ENCODE results near the gene TREM1.
"Not testable (repeated sequence)": the region's sequence is repeated elsewhere in the genome, so short reads cannot be mapped to it uniquely, and the experiment has no call there.

The TREM1 gene

GRCh38 chr6:41286544-41287346, at the start of gene TREM1:
Gene TREM1 (minus strand): TSS chr6:41286682. CDS start chr6:41286655, 27 bp downstream.
- no peak for DNase-seq

DNA sequence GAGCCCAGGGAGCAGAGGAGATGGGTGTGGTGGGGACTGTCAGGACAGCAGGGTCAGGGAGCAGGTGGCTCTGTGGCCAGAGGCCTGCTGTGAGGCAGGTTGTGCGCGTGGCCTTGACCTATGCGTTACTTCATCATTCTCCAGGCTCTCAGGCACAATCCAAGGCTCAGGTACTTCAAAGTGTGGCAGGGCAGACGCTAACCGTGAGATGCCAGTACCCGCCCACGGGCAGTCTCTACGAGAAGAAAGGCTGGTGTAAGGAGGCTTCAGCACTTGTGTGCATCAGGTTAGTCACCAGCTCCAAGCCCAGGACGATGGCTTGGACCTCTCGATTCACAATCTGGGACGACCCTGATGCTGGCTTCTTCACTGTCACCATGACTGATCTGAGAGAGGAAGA, 49.5 kb upstream of the TREM1 start:
- DNase-seq: no peak

DNA sequence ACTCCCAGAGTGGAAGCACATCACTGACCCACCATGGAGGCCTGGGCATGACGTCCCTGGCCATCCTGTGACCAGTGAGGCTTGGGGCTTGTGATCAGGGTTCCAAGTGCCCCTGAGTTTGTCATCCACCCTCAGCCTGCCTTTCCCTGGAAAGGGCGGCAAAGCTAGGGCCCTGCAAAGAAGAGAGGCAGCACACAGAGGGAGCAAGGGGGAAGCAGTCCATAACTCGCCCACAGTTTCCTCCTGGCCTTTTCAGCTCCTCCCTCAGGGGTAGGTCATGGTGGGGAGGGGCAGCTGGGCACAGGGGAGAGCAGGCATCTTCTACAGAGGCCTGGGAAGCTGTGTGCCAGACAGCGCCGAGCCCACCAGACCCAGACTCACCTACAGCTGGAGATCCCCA, 48.8 kb upstream of the TREM1 start, which contains the start of gene NCR2:
NCR2 (plus strand) TSS at position 313 of the 400 bp plus-strand sequence. CDS start 269 bp downstream, outside the sequence.
- DNase-seq: no peak

DNA sequence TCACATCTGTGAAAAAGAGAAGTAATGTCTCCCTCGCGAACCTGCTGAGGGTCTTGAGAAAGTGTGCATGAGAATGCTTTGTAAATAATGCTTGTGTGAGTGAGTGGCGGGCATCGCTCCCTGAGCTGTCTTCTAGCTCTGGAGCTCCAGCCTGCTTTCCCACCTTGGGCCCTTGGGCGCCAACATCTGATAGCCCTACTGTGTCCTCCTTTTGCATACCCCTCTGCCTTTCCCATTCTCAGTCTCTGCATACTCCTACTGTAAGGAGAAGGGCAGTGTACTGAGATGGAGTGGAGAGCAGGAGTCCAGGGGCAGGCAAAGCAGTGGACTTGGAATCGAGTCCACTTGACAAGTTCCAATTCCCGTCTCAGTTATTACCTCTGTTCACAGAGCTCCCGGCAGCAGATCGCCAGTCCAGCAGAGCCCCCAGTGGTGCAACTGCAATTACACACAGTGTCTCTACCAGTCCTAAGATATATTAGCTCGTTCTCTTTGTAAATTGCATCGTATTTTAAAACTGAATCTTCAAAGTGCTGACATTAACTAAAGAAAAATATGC, 48.1 kb upstream of the TREM1 start:
- DNase-seq: no peak

DNA sequence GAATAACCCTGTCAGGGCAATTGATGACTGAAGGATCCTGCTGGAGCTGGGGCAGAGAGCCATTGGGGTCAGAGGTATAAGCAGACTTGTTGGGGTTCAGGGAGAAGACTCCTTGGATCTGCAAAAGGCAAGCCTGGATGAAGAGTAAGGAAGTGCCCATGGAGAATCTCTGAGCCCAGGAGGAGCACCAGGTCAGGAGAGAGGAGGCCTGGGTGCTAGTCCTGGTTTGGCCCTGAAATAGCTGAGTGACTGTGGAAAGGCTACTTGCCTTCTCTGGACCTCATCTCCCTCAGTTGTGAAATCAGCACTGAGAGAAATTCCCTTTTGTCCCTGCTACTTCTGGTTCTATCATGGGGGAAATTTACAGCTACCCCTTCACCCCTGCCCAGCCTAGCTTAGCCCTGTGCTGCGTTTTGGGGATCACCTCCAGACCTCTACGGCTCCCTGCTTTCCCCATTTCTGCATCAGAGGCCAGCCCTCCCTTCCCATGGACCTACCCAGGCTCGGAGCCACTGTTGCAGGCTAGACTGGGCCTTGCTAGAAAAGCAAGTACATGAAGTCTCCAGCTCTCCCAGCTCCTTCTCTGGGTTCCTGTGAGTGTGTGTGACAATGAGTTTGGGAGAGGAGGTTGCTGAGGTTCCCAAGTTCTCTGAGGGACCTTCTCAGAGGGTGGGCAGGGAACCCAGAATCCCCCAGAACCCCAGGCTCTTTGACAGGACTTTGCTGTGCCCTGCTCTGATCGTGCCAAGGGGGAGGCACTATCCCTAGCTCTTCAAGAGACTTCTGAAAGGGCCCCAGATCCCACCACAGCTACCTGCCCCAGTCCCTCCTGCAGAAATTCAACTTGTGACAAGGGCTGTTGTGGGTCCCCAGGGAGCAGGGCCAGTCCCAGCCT, 46.6 kb upstream of the TREM1 start:
- no peak for DNase-seq

DNA sequence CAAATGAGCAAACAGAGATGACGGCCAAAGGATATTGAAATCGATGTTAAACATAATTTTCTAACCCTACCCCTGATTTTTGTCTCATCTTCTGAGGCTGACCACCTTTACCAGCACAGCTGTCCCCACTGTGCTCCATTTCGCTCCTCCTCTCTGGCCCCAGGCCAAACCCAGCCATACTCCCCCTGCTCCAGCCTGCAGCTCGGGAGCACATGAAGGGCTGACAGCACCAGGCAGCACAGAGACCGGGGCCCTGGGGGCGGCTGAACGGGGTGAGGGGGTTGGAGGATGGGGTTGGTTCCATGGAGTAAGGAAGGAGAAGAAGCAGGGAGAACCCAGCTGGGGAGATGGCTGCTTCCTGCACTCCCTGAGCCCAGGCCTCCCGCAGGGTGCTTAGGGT, 45.8 kb upstream of the TREM1 start:
- no peak for DNase-seq

GRCh38 chr6:41331401-41332150, 45.1 kb upstream of the TREM1 start:
- DNase-seq: no peak

GRCh38 chr6:41327177-41327576, 40.7 kb upstream of the TREM1 start:
- no peak for DNase-seq

DNA sequence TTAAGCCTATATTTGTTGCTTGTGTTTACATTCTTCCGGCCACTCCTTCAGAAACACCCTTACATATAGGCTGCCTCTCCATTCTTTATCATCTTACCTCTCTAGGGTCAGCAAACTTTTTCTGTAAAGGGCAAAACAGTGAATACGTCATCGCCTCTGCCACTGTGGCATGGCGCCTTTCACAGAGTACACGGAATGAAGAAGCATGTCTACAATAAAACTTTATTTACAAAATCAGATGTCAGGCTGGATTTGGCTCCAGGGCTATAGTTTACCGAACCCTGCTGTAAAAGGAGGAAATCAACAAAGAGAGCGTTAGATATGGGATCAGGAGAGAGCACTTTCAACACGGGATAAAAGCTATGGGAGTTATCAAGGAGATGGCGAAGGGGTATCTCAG, 39.6 kb upstream of the TREM1 start:
- DNase-seq: no peak

DNA sequence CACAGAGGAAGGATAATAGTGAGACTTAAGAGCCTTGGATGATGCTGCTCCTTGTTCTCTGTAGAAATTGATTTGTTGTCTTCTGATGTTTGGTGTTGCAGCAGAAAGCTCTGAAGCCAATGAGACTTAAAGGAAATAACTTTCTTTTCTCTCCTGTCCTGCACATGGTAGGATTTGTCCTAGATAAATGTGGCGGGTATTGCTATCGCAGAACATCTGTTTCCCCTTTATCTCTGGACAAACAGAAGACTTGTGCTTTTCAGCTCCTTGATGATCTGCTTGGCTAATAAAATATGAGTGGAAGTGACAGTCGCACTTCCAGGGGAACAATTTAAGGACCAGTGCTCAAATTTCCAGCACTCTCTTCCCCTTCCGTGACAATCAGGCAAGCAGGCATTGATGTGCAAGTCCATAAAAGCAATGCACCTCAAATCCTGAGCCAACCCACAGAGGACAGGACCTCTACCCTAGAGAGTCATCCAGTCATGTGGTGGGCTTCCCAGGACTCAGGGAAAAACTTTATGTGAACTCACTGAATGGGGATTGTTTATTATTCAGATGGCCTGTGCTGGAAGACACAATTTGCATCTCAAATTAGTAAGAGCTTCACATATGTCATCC, 39.1 kb upstream of the TREM1 start:
- no peak for DNase-seq

DNA sequence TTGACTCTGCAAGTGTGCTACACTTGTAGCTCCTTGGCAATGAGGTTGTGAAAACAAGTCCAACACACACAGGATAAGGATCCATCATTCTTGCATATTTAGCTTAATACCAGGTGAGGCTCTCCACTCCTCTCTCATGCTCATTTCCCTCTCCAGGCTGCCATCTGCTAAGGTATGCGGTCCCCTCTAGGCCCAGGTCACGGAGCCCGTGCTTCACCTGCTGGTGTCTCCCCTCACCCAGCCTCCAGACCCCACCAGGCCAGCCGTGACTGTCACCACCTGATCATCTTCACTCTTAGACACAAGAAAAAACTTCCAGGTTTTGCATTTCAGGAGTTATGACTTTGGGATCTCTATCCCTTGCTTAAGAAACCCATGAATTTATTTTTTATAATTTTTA, 34.7 kb upstream of the TREM1 start:
- DNase-seq: no peak

GRCh38 chr6:41318654-41319565, 32.4 kb upstream of the TREM1 start:
- DNase-seq: peak; percentile 89

GRCh38 chr6:41318261-41318653, 31.8 kb upstream of the TREM1 start:
- DNase-seq: no peak

GRCh38 chr6:41315943-41316620, 29.6 kb upstream of the TREM1 start:
- DNase-seq: no peak

- no peak for DNase-seq
Observed at GRCh38 chr6:41315203-41315602, 28.7 kb upstream of the TREM1 start.

GRCh38 chr6:41306187-41306854, 19.8 kb upstream of the TREM1 start:
- peak; percentile 67 for DNase-seq

DNA sequence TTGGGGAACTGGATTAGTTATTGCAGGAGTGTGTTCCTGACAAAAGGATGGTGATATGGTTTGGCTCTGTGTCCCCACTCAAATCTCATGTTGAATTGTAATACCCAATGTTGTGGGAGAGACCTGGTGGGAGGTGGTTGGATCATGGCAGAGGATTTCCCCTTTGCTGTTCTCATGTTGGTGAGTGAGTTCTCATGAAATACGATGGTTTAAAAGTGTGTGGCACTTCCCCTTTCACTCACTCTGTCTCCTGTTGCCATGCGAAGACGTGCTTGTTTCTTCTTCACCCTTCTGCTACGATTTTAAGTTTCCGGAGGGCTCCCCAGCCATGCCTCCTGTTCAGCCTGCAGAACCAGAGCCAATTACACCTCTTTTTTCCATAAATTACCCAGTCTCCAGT, 16.2 kb upstream of the TREM1 start:
- no peak for DNase-seq

DNA sequence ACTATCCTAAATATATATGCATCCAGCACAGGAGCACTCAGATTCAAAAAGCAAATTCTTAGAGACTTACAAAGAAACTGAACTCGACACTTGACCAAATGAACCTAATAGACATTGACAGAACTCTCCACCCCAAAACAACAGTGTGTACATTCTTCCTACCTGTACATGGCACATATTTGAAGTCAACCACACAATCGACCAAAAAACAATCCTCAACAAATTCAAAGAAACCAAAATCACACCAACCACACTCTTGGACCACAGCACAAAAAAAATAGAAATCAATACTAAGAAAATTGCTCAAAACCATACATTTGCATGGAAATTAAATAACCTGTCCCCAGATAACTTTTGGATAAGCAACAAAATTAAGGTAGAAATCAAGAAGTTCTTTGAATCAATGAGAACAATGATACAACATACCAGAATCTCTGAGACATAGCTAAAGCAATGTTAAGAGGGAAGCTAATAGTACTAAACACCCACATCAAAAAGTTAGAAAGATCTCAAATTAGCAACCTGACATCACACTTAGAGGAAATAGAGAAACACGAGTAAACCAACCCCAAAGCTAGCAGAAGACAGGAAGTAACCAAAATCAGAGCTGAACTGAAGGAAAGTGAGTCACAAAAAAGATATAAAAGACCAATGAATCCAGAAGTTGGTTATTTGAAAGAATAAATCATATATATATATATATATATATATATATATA, 12.5 kb upstream of the TREM1 start:
- DNase-seq: no peak

GRCh38 chr6:41297248-41297647, 10.8 kb upstream of the TREM1 start:
- DNase-seq: not testable (repeated sequence)
